Stimulated activated CD8-positive, alpha-beta memory T cell treated with anti-CD3 and anti-CD28 coated beads, Interleukin-4, amount 100 ng/mL, for 48 hours (primary cell): ENCODE results near the gene KIF5A.

ENCODE experiments used
- DNase-seq: peaks from one replicate; pipeline ENCODE4 v3.0.0-alpha.2; 2020

Gene KIF5A

GRCh38 chr12:57520053-57520818 is 29.6 kb upstream of the KIF5A start, which contains the start of gene DDIT3:
TSS of gene DDIT3 (minus strand) at chr12:57520514. CDS start at chr12:57517406, 3,108 bp downstream.
- DNase-seq: peak; percentile 100

GRCh38 chr12:57521525-57522010 is 28.3 kb upstream of the KIF5A start:
- DNase-seq: peak; percentile 49

GRCh38 chr12:57522011-57522886 is 27.6 kb upstream of the KIF5A start, which contains the start of gene MBD6:
TSS of gene MBD6 (plus strand) at chr12:57522824. CDS start at chr12:57524304, 1,480 bp downstream.
- peak; percentile 91 for DNase-seq

GRCh38 chr12:57522887-57523705 is 26.7 kb upstream of the KIF5A start:
- peak; percentile 54 for DNase-seq

GRCh38 chr12:57523706-57524614 is 25.9 kb upstream of the KIF5A start:
- no peak for DNase-seq

GRCh38 chr12:57524814-57525614 is 24.8 kb upstream of the KIF5A start:
- no peak for DNase-seq

- no peak for DNase-seq
These were observed 24.0 kb upstream of the KIF5A start for GRCh38 chr12:57525615-57526383.

- DNase-seq: no peak
These were observed 23.2 kb upstream of the KIF5A start for GRCh38 chr12:57526477-57527126.

GRCh38 chr12:57527184-57527583 is 22.7 kb upstream of the KIF5A start:
- DNase-seq: no peak

- DNase-seq: no peak
These were observed 21.7 kb upstream of the KIF5A start for GRCh38 chr12:57528176-57528575.

- DNase-seq: no peak
These were observed 20.9 kb upstream of the KIF5A start for GRCh38 chr12:57528831-57529555.

- DNase-seq: no peak
These were observed 20.0 kb upstream of the KIF5A start for GRCh38 chr12:57529831-57530230.

- DNase-seq: no peak
These were observed 19.3 kb upstream of the KIF5A start for GRCh38 chr12:57530396-57531142.

GRCh38 chr12:57531836-57532235 is 18.0 kb upstream of the KIF5A start:
- no peak for DNase-seq

- no peak for DNase-seq
These were observed 16.7 kb upstream of the KIF5A start for GRCh38 chr12:57533108-57533507.

- DNase-seq: no peak
These were observed 15.6 kb upstream of the KIF5A start for GRCh38 chr12:57534250-57534649.

- DNase-seq: no peak
These were observed 14.8 kb upstream of the KIF5A start for GRCh38 chr12:57534991-57535543.
